EL (cell line): ENCODE results near the gene ASGR2.

Experiments
- DNase-seq: peaks from one replicate; pipeline ENCODE4 v3.0.0-alpha.2; 2016

ASGR2 gene

GRCh38 chr17:7058831-7059447, 55.7 kb downstream of the ASGR2 start:
- no peak for DNase-seq

GRCh38 chr17:7056386-7056785, 58.2 kb downstream of the ASGR2 start:
- peak; percentile 59 for DNase-seq
